K562 (cell line): ENCODE results near the gene ACTN2. TPM values are rescaled to one million over a fixed set of nuclear protein-coding genes. Genes with fewer than 3 reads are reported as not detected.

Experiments used
- ATAC-seq: fragments of 200-7000 bp; cut with Tn5 transposase; 3 replicates; pipeline ENCODE4 v1.9.1; 2020; ENCODE audit warnings: moderate library complexity
- BruUV-seq: library from RNA; stranded (reverse); fragments of 400-500 nt; replicated peaks from 2 replicates; lab custom pipeline; 2021; lab: Mats Ljungman, UMichigan
- CTCF ChIA-PET: fragments of 300-600 bp; formaldehyde crosslinking; extraction: SDS; loops from one replicate; lab custom pipeline; 2021; ENCODE audit warnings: low intra/inter-chr PET ratio; lab: Yijun Ruan, JAX
- POLR2A ChIA-PET: fragments of 300-600, 350-650 bp; sonication (Branson Sonifier 250); formaldehyde crosslinking; extraction: SDS; loops from one replicate; lab custom pipeline; 2021; ENCODE audit warnings: antibody characterized with exemption, inconsistent platforms; lab: Yijun Ruan, JAX
- DNase-seq, 4 experiments: peaks; one replicate each; pipeline versions ENCODE4 v3.0.0 to v3.0.0-alpha.2; 2011 to 2018; ENCODE audit warnings: low spot score in 3 of 4, mixed read lengths in 3 of 4; ENCODE audit errors: extremely low read depth in 1 of 4
- FAIRE-seq: peaks from 2 replicates; lab custom pipeline; 2011; peaks lifted over from hg19 to GRCh38; lab: Jason Lieb, UNC
- H2AFZ ChIP-seq: 2 replicates; pipeline ENCODE4 v1.6.0; 2011; ENCODE audit warnings: low read depth, low read length, control low read depth, inconsistent platforms
- H3K27ac ChIP-seq: fragments of 200-600 bp; 3 replicates; pipeline ENCODE4 v1.8.0; 2011; ENCODE audit warnings: low read depth, mild to moderate bottlenecking, control low read depth, inconsistent platforms, low read length, moderate library complexity, mixed read lengths; ENCODE audit errors: extremely low read depth
- H3K27me3 ChIP-seq, 2 experiments: fragments of 300-600 bp in 1 of 2; 2 replicates in 1 of 2; 3 replicates in 1 of 2; pipeline versions ENCODE4 v1.6.0 to v1.8.0; 2011; ENCODE audit warnings: inconsistent platforms in 2 of 2, low read length in 2 of 2, mild to moderate bottlenecking in 1 of 2, mixed read lengths in 1 of 2, moderate library complexity in 1 of 2; ENCODE audit not compliant: control insufficient read depth in 2 of 2, insufficient read depth in 2 of 2
- H3K36me3 ChIP-seq: fragments of 300-600 bp; 3 replicates; pipeline ENCODE4 v1.8.0; 2011; ENCODE audit warnings: mild to moderate bottlenecking, low read length, inconsistent platforms; ENCODE audit not compliant: control insufficient read depth, insufficient read depth
- H3K4me1 ChIP-seq, 2 experiments: fragments of 200-600 bp in 1 of 2; replicated peaks in 1 of 2; 2 replicates in 1 of 2; 3 replicates in 1 of 2; pipeline versions ENCODE4 v1.5.1 to v1.8.0; 2011; ENCODE audit warnings: inconsistent platforms in 2 of 2, low read length in 2 of 2, mild to moderate bottlenecking in 1 of 2, mixed read lengths in 1 of 2, moderate library complexity in 1 of 2; ENCODE audit not compliant: control insufficient read depth in 2 of 2, insufficient read depth in 2 of 2
- H3K4me2 ChIP-seq: 2 replicates; pipeline ENCODE4 v1.6.1; 2011; ENCODE audit warnings: low read length, control low read depth, inconsistent platforms, mixed read lengths; ENCODE audit not compliant: insufficient read depth
- H3K4me3 ChIP-seq: fragments of 200-600 bp; sonication (generic), shearing (Covaris generic); 2 replicates; pipeline ENCODE4 v1.5.1; 2016; ENCODE audit warnings: control low read depth, inconsistent platforms
- H3K79me2 ChIP-seq: fragments of 200-600 bp; 3 replicates; pipeline ENCODE4 v1.8.0; 2011; ENCODE audit warnings: low read length, inconsistent platforms; ENCODE audit not compliant: control insufficient read depth, insufficient read depth
- H3K9ac ChIP-seq, 2 experiments: 2 replicates each; pipeline versions ENCODE4 v1.6.0 to v1.6.1; 2011; ENCODE audit warnings: low read depth in 2 of 2, low read length in 2 of 2, control low read depth in 1 of 2, inconsistent platforms in 1 of 2, mild to moderate bottlenecking in 1 of 2, mixed read lengths in 1 of 2; ENCODE audit not compliant: insufficient read depth in 1 of 2
- H3K9me1 ChIP-seq: one replicate; pipeline ENCODE4 v1.6.0; 2011; ENCODE audit warnings: inconsistent platforms, mild to moderate bottlenecking, low read length, moderate library complexity; ENCODE audit not compliant: control insufficient read depth, insufficient read depth
- H3K9me3 ChIP-seq: replicated peaks from 2 replicates; pipeline ENCODE4 v1.5.1; 2011; ENCODE audit warnings: low read depth, low read length, inconsistent platforms; ENCODE audit not compliant: control insufficient read depth, insufficient read depth
- H4K20me1 ChIP-seq: replicated peaks from 2 replicates; pipeline ENCODE4 v1.6.1; 2011; ENCODE audit warnings: low read length, inconsistent platforms, mixed read lengths; ENCODE audit not compliant: control insufficient read depth, insufficient read depth
- HSF4 ChIP-seq: fragments of 250-450 bp; sonication (Bioruptor Pico); IDR thresholded peaks from 2 replicates; pipeline ENCODE4 v2.1.2; 2022; ENCODE audit warnings: mild to moderate bottlenecking, moderate library complexity, borderline replicate concordance
- MXI1 ChIP-seq: IDR thresholded peaks from 2 replicates; pipeline ENCODE4 v1.6.1; 2011; ENCODE audit warnings: low read depth, mild to moderate bottlenecking, improper control_type of control experiment, low read length
- PTBP1 ChIP-seq: fragments of 200-400 bp; formaldehyde crosslinking; IDR thresholded peaks from 2 replicates; pipeline ENCODE4 v1.6.1; 2017; ENCODE audit warnings: low read depth, low read length
- TOE1 ChIP-seq, 2 experiments: fragments of 450-650 bp in 1 of 2; sonication (generic) in 1 of 2; formaldehyde crosslinking in 1 of 2; IDR thresholded peaks; 2 replicates each; pipeline versions ENCODE4 v1.7.1 to v1.8.0; 2016 to 2022; ENCODE audit warnings: borderline replicate concordance in 2 of 2, mild to moderate bottlenecking in 2 of 2, antibody characterized with exemption in 1 of 2, inconsistent platforms in 1 of 2, low read depth in 1 of 2, missing genetic modification reagents in 1 of 2, moderate library complexity in 1 of 2
- WGBS: fragments of 100-300 bp; shearing (Covaris generic); methylation state at CpG from one replicate; pipeline ENCODE4 v1.1.6; 2016; ENCODE audit warnings: low coverage, mixed read lengths; ENCODE audit not compliant: insufficient coverage; ENCODE audit errors: missing lambda C conversion rate; 5-methylcytosine and 5-hydroxymethylcytosine counted together
- in situ Hi-C: fragments of 300-500 bp; cut with MboI; formaldehyde crosslinking; loops from 4 replicates; pipeline ENCODE4 v1.15.0; 2018; ENCODE audit warnings: inconsistent platforms, mixed read lengths
- intact Hi-C: fragments of 100-400 bp; cut with micrococcal nuclease; formaldehyde crosslinking; loops from 2 replicates; pipeline ENCODE4 v1.14.2; 2022
- polyA plus RNA-seq, 8 experiments: library from polyadenylated mRNA; depleted of rRNA in 4 of 8; stranded (reverse) in 5 of 8; unstranded in 3 of 8; fragments of >200 nt; fragmentation: Nextera tagmentation in 2 of 8; fragmentation: Illumina TruSeq in 1 of 8; extraction: Ambion mirVana in 2 of 8; extraction: Trizol in 1 of 8; gene quantifications; 2 replicates each; pipeline versions ENCODE4 v1.2.1 to v1.2.3, GENCODE V29; 2011 to 2014; ENCODE audit warnings: inconsistent platforms in 1 of 8, missing spikeins in 1 of 8
- total RNA-seq, 7 experiments: library from RNA; depleted of rRNA in 6 of 7; stranded (reverse); fragments of >200 nt in 6 of 7; fragmentation: Illumina TruSeq in 2 of 7; extraction: Trizol in 2 of 7; gene quantifications; 2 replicates each; pipeline versions ENCODE4 v1.2.1 to v1.2.3, GENCODE V29; 2011 to 2021; ENCODE audit warnings: low replicate concordance in 1 of 7
- TF ChIP-seq, protein P1 (sequence below): sonication (generic); formaldehyde crosslinking; IDR thresholded peaks from 2 replicates; pipeline ENCODE4 v1.8.0; 2022; ENCODE audit warnings: mild to moderate bottlenecking, missing genetic modification reagents
- TF ChIP-seq, protein P2 (sequence below): fragments of 450-650 bp; formaldehyde crosslinking; IDR thresholded peaks from 2 replicates; pipeline ENCODE4 v1.4.0; 2022; ENCODE audit warnings: missing genetic modification characterization
- TF ChIP-seq, protein P3 (sequence below): fragments of 250-450 bp; sonication (Bioruptor Pico); IDR thresholded peaks from 2 replicates; pipeline ENCODE4 v1.8.0; 2022; ENCODE audit warnings: inconsistent platforms, mild to moderate bottlenecking, moderate library complexity, borderline replicate concordance

ACTN2 gene
- total and polyA plus RNA-seq, 9 of the 15 experiments (the other 6 are each of a cell fraction or from before 2014, with no cell fraction given) = 0.18 to 0.94 (median 0.42) TPM

DNA sequence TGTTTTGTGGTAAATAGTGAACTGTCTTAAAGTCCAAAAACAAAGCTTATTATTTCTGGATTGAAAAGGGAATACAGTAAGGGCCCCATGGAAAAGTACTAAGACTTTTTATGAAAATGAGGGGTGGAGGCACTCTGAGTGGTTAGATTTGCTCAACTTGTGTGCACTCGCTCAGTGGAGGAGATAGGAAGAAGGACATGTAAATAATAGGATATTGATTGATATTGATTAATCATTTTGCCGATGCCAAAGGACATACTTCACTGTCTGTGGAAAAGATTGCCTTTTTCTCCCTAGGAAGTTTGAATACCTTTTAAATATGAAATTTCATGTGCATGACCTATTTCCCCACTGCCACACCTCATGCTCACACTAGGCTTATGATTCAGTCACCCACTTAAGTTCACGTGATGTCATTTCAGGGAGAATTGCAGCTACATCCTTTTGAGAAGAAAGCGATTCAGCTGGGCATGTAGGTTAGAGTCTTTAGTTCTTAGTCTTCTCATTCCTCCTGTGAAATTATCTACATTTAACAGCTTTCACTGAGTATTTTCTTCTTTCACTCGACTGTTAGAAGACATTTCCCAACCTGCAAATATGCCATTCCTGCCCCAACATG, 113.8 kb downstream of the ACTN2 start:
- no peak overlapping the region for H3K4me2 ChIP-seq
- FAIRE-seq = no peak
- TF ChIP-seq, protein P1, sequence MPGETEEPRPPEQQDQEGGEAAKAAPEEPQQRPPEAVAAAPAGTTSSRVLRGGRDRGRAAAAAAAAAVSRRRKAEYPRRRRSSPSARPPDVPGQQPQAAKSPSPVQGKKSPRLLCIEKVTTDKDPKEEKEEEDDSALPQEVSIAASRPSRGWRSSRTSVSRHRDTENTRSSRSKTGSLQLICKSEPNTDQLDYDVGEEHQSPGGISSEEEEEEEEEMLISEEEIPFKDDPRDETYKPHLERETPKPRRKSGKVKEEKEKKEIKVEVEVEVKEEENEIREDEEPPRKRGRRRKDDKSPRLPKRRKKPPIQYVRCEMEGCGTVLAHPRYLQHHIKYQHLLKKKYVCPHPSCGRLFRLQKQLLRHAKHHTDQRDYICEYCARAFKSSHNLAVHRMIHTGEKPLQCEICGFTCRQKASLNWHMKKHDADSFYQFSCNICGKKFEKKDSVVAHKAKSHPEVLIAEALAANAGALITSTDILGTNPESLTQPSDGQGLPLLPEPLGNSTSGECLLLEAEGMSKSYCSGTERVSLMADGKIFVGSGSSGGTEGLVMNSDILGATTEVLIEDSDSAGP (CRISPR knock-in tag) = no peak
- no peak for TF ChIP-seq HSF4 (CRISPR knock-in tag)
- no peak for TF ChIP-seq PTBP1
- TF ChIP-seq MXI1 = no peak
- TF ChIP-seq, protein P2, sequence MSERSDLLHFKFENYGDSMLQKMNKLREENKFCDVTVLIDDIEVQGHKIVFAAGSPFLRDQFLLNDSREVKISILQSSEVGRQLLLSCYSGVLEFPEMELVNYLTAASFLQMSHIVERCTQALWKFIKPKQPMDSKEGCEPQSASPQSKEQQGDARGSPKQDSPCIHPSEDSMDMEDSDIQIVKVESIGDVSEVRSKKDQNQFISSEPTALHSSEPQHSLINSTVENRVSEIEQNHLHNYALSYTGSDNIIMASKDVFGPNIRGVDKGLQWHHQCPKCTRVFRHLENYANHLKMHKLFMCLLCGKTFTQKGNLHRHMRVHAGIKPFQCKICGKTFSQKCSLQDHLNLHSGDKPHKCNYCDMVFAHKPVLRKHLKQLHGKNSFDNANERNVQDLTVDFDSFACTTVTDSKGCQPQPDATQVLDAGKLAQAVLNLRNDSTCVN (CRISPR knock-in tag) = no peak
- TF ChIP-seq, protein P3, sequence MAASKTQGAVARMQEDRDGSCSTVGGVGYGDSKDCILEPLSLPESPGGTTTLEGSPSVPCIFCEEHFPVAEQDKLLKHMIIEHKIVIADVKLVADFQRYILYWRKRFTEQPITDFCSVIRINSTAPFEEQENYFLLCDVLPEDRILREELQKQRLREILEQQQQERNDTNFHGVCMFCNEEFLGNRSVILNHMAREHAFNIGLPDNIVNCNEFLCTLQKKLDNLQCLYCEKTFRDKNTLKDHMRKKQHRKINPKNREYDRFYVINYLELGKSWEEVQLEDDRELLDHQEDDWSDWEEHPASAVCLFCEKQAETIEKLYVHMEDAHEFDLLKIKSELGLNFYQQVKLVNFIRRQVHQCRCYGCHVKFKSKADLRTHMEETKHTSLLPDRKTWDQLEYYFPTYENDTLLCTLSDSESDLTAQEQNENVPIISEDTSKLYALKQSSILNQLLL (CRISPR knock-in tag) = no peak
- no peak for TF ChIP-seq TOE1 (IDR thresholded peaks at IDR 0.05; ENCODE audit: borderline replicate concordance)
- TF ChIP-seq TOE1 (CRISPR knock-in tag; IDR thresholded peaks at IDR 0.05; ENCODE audit: borderline replicate concordance, low read depth) = no peak

More for the DNA sequence above, 113.8 kb downstream of the ACTN2 start:
- Histone ChIP-seq H2AFZ (no peak overlapping the region), H3K9me1 (no peaks in the 10 kb centered on the region), H3K27me3 (no peaks in the 10 kb centered on the region), H3K79me2 (peaks cover 80% of the 10 kb centered on the region), H3K9ac (no peak overlapping the region), H3K4me3 (no peak overlapping the region), H3K9me3 (no peaks in the 10 kb centered on the region), H3K36me3 (peaks cover 36% of the 10 kb centered on the region), H3K4me1 (peaks cover 10 to 21% of the 10 kb centered on the region in 2 experiments; a peak in 4 of 5 replicates), H4K20me1 (no peaks in the 10 kb centered on the region), H3K27ac (no peak overlapping the region)
- no TSS peak for BruUV-seq
- POLR2A ChIA-PET = interaction anchor here (0.6 to 1.8 kb wide), 5 partner anchors 8 to 405 kb away, joined by 3 to 13 read pairs (median 4); no protein-coding TSS in a partner anchor
- DNase-seq (no peak), ATAC-seq (no peak)
- in situ Hi-C loops = no loop called here
- CTCF ChIA-PET = interaction anchor here (0.7 kb wide), 1 partner anchor 43 kb away, joined by 3 read pairs; no protein-coding TSS in a partner anchor
- WGBS = 78% methylated on average over 5 of the region's 5 CpGs
- intact Hi-C loops = no loop called here
